GM18502 (cell line): ENCODE measurements around the gene MVB12B.
"Not testable (repeated sequence)": the region's sequence is repeated elsewhere in the genome, so short reads cannot be mapped to it uniquely, and the experiment has no call there.

Experiments
- ATAC-seq: cut with Tn5 transposase; IDR thresholded peaks from one replicate; pipeline ENCODE4 v1.9.1; 2021; ENCODE audit warnings: mild to moderate bottlenecking; ENCODE audit not compliant: unreplicated experiment, poor library complexity

Gene MVB12B

GRCh38 chr9:126524353-126525077, 197.9 kb downstream of the MVB12B start:
- ATAC-seq: no peak

GRCh38 chr9:126526218-126527108, 199.8 kb downstream of the MVB12B start:
- no peak for ATAC-seq

GRCh38 chr9:126527109-126527825, 200.6 kb downstream of the MVB12B start:
- no peak for ATAC-seq

- no peak for ATAC-seq
These were observed 201.5 kb downstream of the MVB12B start for GRCh38 chr9:126528111-126528510.

- ATAC-seq: no peak
These were observed 202.3 kb downstream of the MVB12B start for GRCh38 chr9:126528915-126529314.

GRCh38 chr9:126531035-126531571, 204.5 kb downstream of the MVB12B start:
- no peak for ATAC-seq

GRCh38 chr9:126531591-126531990, 205.0 kb downstream of the MVB12B start:
- no peak for ATAC-seq

GRCh38 chr9:126532019-126532462, 205.4 kb downstream of the MVB12B start:
- ATAC-seq: no peak

- ATAC-seq: no peak
These were observed 205.9 kb downstream of the MVB12B start for GRCh38 chr9:126532489-126532888.

GRCh38 chr9:126532951-126533925, 206.6 kb downstream of the MVB12B start:
- ATAC-seq: no peak

- no peak for ATAC-seq
These were observed 207.3 kb downstream of the MVB12B start for GRCh38 chr9:126533926-126534310.

GRCh38 chr9:126534431-126535186, 208.0 kb downstream of the MVB12B start:
- no peak for ATAC-seq

- ATAC-seq: no peak
These were observed 209.5 kb downstream of the MVB12B start for GRCh38 chr9:126536131-126536530.

GRCh38 chr9:126536841-126537465, 210.3 kb downstream of the MVB12B start:
- no peak for ATAC-seq

GRCh38 chr9:126538550-126538949, 211.9 kb downstream of the MVB12B start:
- no peak for ATAC-seq

- not testable (repeated sequence) for ATAC-seq
These were observed 213.8 kb downstream of the MVB12B start for GRCh38 chr9:126540398-126540797.

- no peak for ATAC-seq
These were observed 216.9 kb downstream of the MVB12B start for GRCh38 chr9:126543490-126543889.

GRCh38 chr9:126545106-126545505, 218.5 kb downstream of the MVB12B start:
- ATAC-seq: no peak
